SU-DHL-6 (cell line): ENCODE results near the gene ARL15.

ENCODE experiments used
- EZH2phosphoT487 ChIP-seq: fragments of 200-600 bp; sonication (generic), shearing (Covaris generic); conservative IDR thresholded peaks from 2 replicates; pipeline ENCODE4 v1.6.1; 2018; ENCODE audit warnings: mild to moderate bottlenecking, antibody characterized with exemption, low read length, moderate library complexity, mixed read lengths
- TF ChIP-seq, protein P1 (sequence below): fragments of 200-600 bp; sonication (generic); IDR thresholded peaks from one replicate; pipeline ENCODE4 v1.5.1; 2017; ENCODE audit warnings: antibody characterized with exemption, mild to moderate bottlenecking, low read length, moderate library complexity; ENCODE audit not compliant: insufficient read depth, poor library complexity, severe bottlenecking

DNA sequence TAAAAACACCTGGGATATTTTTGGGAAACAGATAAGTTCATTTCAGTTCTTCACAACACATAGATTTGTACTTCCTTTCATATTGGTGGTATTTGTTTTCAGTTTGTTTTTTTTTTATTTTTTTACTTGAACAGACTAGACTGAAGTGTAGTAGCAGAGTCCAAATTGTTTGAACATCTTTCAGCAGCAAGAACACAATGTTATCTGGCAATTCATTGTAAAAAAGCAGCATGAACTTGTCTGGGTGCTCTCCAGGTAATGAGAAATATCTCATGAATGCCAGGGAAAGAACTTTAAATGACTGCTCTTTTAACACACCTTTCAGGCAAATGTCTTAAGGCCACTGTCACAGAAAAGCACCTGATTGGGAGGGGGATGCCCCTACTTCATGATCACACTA is 113.4 kb downstream of the ARL15 start:
- TF ChIP-seq, protein P1, sequence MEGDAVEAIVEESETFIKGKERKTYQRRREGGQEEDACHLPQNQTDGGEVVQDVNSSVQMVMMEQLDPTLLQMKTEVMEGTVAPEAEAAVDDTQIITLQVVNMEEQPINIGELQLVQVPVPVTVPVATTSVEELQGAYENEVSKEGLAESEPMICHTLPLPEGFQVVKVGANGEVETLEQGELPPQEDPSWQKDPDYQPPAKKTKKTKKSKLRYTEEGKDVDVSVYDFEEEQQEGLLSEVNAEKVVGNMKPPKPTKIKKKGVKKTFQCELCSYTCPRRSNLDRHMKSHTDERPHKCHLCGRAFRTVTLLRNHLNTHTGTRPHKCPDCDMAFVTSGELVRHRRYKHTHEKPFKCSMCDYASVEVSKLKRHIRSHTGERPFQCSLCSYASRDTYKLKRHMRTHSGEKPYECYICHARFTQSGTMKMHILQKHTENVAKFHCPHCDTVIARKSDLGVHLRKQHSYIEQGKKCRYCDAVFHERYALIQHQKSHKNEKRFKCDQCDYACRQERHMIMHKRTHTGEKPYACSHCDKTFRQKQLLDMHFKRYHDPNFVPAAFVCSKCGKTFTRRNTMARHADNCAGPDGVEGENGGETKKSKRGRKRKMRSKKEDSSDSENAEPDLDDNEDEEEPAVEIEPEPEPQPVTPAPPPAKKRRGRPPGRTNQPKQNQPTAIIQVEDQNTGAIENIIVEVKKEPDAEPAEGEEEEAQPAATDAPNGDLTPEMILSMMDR, result no peak
- no peak for TF ChIP-seq EZH2phosphoT487
